NCI-H2107 treated with DMSO at 0.1 percent for 48 hours (cell line): ENCODE data around the gene FBH1.
"Not testable (repeated sequence)": the region's sequence is repeated elsewhere in the genome, so short reads cannot be mapped to it uniquely, and the experiment has no call there.

Source experiments
- DNase-seq: peaks from one replicate; lab custom pipeline; 2025; ENCODE audit not compliant: unreplicated experiment; lab: John Stamatoyannopoulos, UW

Gene FBH1

GRCh38 chr10:5938291-5938690, 48.2 kb downstream of the FBH1 start:
- DNase-seq = no peak

DNA sequence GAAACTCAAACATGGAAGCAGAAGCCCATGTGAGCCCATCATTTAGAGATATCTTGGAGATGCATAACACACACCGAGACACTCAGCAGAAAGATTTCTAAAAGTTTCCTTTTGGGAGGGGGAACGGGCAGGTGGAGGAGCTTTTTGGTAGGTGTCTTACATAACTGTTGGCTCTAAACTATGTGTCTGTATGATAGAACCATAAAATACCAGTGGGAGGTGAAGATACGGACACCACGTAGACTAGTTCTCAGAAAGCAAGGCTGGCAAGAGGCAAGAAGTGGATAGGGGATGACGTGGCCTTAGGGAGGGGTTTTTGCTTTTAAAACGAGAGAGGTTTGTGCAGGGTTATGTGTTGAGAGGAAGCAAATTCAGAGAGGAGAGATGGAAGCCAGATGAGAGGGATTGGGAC, 50.8 kb downstream of the FBH1 start:
- no peak for DNase-seq

- DNase-seq = no peak
Measured at GRCh38 chr10:5941579-5941978, 51.5 kb downstream of the FBH1 start.

- DNase-seq = no peak
Measured at GRCh38 chr10:5942001-5942400, 52.0 kb downstream of the FBH1 start.

- DNase-seq = no peak
Measured at GRCh38 chr10:5942474-5942873, 52.4 kb downstream of the FBH1 start.

- DNase-seq = peak; percentile 48
Measured at GRCh38 chr10:5943536-5943935, 53.5 kb downstream of the FBH1 start.

DNA sequence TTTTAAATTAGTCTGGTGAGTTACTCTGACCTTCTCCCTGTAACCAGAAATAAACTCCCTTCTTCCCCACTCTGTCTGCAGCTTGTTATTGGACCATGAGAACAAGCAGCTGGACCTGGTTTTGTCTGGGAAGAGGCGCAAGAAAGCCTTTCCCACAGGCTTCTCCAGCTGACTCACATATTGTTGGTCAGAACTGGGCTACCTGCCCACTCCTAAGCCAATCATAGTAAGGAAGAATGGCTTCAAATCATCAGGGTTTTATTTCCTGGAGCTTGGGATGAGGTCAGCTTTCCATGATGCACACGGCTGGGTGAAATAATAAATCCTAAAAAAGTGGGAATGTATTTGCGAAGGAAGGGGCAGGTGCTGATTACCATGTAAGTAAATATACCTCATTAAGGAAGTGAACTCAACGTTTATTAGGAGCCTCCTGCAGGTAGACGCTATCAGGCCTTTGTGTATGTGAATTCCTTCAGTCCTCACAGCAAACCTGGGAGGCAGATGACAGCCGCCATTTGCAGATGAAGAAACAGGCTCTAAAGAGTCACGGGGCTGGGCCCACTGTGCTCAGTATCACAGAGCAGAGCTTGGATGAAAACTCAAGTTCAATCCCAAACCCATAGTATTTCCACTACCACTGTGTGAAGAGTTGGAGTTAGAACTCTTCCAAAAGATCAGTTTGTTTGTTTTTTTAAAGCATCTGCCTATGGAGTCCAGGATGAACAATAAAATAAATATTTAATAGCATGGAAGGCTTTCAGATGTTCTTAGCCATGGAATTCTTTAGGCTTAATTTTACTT, 54.5 kb downstream of the FBH1 start:
- peak; percentile 61 for DNase-seq

DNA sequence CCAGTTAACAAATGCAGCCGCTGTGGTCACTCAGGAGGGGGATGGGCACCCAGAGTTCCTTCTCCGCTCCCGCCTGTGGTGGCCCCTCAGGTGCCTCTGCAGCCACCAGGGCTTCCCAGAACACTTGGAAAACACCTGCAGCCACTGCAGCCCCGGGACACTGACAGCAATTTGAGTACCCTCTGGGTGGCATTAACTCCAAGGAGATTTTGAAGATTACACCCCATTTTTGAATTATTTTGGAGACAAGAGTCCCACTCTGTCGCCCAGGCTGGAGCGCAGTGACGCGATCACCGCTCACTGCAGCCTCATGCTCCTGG, 55.1 kb downstream of the FBH1 start:
- no peak for DNase-seq

GRCh38 chr10:5945561-5946418, 55.7 kb downstream of the FBH1 start:
- no peak for DNase-seq

DNA sequence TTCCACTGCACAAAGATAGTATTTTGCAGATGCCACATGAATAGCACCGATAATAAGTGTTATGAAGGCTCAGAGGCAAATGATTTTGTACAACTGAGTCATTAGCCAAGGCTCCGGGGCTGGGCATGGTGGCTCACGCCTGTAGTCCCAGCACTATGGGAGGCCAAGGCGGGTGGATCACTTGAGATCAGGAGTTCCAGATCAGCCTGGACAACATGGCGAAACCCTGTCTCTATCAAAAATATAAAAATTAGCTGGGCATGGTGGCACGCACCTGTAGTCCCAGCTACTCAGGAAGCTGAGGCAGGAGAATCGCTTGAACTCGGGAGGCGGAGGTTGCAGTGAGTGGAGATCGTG, 56.4 kb downstream of the FBH1 start:
- DNase-seq = not testable (repeated sequence)

- no peak for DNase-seq
Measured at GRCh38 chr10:5946786-5947185, 56.7 kb downstream of the FBH1 start.

GRCh38 chr10:5947471-5948207, 57.6 kb downstream of the FBH1 start:
- DNase-seq = no peak

- no peak for DNase-seq
Measured at GRCh38 chr10:5948208-5948585, 58.2 kb downstream of the FBH1 start.

DNA sequence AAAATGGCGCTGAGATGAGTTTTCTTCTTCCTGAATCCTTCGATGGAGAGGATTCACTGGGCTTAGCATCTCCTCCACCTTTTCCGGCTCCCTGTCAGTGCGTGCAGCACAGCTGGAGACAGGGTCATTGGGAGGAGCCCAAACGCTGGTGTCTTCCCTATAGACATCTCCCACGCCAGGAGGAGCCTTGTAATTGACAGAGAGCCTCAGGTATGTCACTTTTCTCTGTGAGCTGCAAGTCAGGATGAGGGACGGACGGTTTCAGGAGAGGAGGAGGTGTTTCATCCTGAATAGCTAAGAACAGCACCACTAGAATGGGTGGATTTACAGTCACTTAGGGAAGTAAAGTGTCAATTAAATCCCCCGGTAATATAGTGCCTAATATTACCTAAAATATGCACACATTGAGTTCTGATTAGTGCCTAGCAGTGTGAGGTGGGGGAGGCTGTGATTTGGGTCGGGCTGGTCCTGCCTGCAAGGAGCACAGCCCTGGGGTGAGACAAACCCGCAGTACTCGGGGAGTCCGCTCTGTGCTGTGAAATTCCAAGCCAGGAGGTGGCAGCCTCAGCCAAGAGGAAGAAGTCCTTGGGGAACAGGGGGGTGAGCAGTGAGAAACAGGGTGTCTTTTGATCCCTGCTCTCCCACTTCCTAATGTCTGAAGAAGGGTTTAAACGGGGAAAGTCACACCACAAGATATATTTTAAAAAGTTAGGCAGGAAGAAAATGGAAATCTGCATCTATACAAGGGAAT, 59.1 kb downstream of the FBH1 start:
- DNase-seq = peak; percentile 10

DNA sequence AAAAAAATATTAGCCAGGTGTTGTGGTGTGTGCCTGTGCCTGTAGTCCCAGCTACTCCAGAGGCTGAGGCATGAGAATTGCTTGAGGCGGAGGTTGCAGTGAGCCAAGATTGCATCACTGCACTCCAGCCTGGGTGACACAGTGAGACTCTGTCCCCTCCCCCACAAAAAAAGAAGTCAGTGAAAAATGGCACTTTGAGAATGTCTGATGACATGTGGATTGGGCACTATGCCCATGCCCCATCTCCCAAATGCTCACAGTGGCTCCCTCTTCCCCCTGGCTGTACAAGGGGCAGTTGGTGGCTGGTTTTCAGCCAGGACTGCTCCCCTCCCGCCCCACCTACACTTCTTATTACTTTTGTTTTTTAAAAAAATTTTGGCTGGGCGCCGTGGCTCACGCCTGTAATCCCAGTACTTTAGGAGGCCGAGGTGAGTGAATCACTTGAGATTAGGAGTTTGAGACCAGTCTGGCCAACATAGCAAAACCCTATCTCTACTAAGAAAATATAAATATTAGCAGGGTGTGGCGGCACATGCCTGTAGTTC, 61.2 kb downstream of the FBH1 start:
- DNase-seq = no peak

- DNase-seq = no peak
Measured at GRCh38 chr10:5951721-5952407, 61.8 kb downstream of the FBH1 start.

DNA sequence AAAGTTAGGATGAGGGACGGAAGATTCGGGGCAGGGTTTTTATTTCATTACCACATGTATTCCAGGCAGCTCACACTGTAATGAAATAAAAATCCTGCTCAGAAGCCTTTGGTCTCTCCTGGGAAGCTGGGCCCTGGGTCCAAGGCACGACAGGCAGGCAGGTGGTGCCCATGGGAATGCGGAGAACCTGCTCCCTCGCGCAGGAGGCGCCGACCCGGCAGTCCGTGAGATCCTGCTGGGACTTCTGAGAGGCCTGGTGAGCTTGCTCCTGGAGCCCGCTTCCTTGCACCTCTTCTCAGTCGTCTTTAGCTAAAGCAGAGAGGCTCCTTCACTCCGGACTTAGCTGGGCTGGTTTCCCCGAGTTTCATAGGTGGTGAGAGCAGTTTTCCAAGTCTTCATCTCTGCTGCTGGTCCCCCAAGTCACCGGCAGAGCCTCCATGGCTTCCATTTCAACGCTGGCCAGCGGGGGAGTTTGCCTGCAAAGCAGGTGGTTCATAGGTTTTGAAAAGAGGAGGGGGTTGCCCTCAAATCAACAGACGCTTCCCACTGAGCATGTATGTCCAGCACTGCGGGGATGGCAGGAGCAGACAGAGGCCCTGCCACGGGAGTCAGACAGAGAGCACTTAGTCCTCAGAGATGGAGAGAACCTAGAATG, 62.8 kb downstream of the FBH1 start:
- no peak for DNase-seq

DNA sequence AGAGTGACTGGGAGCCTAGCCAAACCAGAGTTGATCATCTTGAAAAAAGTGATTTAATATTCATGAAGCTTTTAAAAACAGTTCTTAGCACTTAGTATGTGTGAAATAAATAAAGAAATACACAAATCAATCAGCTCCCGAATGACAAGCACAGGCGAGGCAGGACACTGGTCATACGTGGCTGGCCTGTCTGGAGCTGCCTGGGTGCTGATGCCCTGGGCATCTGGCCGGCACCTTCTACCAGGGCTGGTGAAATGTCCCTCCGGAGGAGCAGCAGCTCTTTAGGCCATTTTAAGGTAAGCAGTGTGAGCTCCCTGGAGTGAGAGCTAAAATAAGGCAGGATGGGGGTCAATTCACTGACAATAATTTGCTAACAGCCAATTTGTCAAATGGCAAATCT, 63.6 kb downstream of the FBH1 start:
- DNase-seq = no peak

GRCh38 chr10:5956146-5956936, 66.3 kb downstream of the FBH1 start:
- no peak for DNase-seq
